GM18861 (cell line): ENCODE measurements around the gene SQOR.

Source experiments
- ATAC-seq: cut with Tn5 transposase; IDR thresholded peaks from one replicate; pipeline ENCODE4 v1.9.1; 2021; ENCODE audit not compliant: unreplicated experiment

Gene SQOR

GRCh38 chr15:45634432-45635190 lies at the start of gene SQOR:
SQOR (plus strand) TSS chr15:45635029; CDS start chr15:45658924, 23,895 bp downstream.
- ATAC-seq = peak; percentile 66

DNA sequence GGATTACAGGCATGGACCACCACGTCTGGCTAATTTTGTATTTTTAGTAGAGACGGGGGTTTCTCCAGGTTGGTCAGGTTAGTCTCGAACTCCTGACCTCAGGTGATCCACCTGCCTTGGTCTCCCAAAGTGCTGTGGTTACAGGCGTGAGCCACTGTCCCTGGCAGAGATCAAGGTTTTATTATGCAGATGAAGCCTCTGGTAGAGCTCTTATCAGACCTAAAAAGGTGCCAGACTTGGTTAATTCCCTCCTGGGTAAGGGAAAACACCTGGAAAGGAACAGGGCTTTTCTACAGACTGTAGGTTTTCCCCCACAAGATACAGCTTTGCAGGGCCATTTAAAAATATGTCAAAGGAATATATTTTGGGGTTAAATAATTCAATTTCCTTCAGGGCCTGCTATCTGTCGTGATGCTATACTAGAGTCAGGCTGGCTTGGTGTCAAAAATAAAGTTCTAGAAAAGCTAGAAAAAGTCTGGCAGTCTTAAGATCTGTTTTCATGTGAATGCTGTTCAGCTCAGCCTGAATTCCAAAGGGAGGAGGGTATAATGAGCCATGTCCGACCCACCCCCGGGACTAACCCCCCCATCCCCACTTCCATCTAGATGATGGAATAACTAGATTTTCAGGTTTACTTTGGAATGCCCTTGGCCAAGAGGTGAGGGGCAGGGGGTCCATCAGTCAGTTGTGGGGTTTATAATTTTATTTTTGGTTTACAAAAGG lies 49.6 kb upstream of the SQOR start:
- ATAC-seq = no peak

DNA sequence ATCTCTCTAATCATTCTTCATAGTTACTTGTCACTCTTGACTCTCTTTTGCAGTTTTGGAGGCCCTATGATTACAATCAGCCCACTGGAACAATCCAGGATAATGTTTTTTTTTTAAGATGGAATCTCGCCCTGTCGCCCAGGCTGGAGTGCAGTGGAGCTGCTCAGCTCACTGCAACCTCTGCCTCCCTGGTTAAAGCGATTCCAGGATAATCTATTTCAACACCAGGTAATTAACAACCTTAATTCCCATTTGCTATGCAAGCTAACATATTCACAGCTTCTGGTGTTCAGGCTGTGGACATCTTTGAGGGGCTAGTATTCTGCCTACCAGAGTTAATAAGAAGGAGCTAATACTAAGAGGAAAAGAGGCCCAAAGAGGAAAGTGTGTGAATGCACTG lies 48.7 kb upstream of the SQOR start:
- no peak for ATAC-seq

GRCh38 chr15:45586601-45587094 lies 48.2 kb upstream of the SQOR start:
- no peak for ATAC-seq

DNA sequence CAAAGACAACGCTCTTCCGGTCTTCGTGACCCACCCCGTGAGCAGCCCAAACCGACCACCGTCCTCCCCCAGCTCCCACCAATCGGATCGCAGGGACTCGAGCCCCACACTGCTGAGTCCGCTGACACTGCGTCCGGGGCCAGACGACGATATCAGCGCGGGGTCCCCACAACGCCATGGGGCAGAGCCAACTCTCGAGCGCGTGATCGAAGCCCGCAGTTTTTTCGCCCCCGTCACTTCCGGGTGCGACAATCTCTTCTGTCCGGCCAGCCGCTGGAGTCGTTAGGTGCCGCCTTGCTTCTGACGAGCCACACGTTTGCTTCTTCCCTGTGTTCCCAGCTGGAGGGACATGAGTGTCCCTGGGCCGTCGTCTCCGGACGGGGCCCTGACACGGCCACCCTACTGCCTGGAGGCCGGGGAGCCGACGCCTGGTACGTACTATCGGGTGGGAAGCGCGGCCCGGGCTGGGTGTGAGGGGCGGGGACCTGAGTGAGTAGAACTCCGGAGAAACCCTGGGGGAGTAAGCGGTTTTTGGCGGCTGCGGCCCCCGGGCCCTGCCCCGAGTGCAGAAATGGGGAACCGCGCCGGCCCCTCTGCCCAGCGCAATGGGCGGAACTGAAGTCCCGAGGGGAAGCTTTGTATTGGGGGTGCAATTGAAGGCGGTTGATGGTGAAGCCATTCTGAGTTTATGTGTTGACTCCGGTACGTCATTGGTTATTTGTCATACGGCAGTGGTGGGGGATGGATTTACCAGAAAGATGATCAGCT lies 47.5 kb upstream of the SQOR start, which contains the start of gene BLOC1S6:
TSS of gene BLOC1S6 (plus strand) at position 285 of the 768 bp plus-strand sequence. CDS start at position 350, 65 bp downstream.
- peak; percentile 74 for ATAC-seq

DNA sequence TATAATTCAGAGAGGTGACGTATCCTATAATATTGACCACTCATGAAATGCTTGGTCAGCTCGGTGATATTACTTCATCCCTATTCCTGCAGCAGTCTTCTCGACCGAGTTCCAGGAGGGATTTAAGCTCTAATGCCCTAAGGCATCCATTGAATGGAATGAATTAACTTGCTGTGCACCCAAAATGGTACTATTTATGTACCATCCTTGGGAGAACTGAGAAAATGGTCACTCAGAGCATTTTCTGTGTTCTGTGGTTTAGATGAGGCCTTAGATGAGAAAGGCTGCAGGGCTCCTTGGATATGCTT lies 47.0 kb upstream of the SQOR start:
- no peak for ATAC-seq

DNA sequence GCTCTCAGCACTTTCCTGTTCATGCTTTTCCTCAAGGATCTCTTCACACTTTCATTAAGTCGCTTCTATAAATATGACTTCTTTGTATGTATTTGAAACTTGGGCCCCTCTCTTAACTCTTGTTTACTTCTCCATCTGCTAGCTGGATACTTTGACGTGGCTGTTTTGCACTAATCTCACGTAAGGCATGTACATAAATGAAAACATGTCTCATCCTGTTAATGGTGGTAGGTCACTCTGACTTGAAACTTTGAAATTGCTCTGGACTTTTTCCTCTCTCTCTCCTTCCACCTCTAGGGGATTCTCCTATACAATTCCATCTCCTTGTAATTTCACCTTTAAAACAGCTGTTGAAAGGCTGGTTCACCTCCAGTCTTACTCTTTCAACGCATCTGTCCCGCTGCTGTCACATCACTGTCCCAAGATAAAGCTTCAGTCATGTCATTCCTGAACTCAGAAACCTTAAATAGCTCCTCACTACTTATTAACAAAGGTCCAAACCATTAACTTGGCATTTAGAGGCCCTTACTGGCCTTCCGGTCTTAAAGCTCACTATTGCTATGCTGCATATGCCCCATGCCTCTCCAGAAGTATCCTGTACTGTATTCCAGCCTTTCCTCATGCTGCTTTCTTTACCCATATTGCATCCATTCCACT lies 46.5 kb upstream of the SQOR start:
- ATAC-seq = no peak

DNA sequence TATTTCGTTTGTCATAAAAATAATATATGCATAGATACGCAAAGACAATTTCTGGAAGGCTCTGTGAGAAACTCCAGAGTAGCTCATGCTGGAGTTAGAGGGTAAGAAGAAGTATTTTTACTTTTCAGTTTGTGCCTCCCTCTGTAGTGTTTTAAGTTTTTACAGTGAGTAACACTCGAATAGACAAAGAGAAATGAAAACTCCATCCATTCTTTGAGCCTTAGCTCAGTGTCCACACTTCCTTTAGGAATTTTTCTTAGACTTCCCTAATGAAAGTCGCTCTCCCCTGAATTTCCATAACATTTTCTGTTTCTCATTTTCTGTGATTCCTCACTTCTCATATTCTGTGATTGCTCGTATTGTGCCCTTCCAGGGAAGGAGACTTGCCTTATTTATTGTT lies 45.6 kb upstream of the SQOR start:
- ATAC-seq = no peak

- ATAC-seq = no peak
Observed at GRCh38 chr15:45594319-45594718, 40.5 kb upstream of the SQOR start.

DNA sequence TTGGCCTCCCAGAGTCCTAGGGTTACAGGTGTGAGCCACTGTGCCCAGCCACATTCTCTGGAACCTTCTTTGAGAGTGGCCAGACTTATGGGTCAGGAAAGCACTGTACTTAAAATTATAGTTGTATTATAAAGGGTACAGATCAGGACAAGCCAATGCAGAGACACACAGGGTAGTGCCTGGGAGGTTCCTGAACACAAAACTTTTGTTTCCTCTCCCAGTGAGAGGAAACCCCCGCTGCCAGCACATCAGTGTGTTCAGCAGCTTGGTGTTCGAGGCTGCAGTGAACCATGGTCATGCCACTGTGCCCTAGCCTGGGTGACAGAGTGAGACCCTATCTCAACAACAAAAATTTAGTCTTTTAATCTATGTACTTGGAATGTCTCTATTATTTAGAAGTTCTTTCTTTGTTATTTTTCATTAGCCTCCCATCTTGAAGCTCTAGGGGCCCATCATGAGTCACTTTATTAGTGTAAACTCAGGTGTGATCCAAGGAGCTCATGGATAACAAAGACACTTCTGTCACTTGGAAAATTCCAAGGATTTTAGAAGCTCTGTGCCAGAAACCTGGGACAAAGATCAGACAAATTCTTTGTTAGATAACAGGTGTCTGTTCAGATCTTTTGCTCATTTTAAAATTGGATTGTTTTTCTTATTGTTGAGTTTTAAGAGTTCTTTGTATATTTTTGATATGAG lies 39.8 kb upstream of the SQOR start:
- no peak for ATAC-seq

DNA sequence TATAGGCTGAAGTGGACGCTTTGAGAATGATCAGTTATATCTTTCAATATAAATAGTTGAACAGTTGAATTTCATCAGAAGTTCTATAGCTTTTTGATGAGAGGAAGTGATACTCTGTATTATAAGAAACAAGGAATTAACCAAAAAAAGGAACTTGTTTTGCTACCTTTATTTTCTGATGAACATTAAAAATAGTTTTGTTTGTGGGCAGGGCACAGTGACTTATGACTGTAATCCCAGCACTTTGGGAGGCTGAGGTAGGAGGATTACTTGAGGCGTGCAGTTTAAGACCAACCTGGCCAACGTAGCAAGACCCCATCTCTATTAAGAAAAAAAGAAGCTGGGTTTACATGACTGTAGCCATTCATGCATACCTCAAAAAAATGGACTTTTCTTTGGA lies 30.9 kb upstream of the SQOR start:
- no peak for ATAC-seq

GRCh38 chr15:45604326-45604725 lies 30.5 kb upstream of the SQOR start:
- no peak for ATAC-seq

DNA sequence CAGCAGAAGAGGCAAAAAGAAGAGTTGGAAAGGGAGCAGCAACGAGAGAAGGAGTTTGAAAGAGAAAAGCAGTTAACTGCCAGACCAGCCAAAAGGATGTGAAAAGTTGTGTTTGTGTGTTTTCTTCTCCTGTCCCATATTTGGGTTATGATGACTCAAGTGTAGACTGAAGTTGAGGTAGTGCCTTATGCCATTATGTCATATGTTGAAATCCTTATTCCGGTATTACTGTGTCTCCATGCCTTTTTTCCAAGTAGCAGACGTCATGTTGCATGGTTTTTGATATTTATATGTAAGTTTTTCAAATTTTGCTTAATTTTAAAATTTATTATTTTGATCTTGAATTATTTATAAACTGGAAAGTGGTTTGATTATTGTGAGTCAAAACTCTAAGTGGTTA lies 28.4 kb upstream of the SQOR start:
- ATAC-seq = no peak

- ATAC-seq = no peak
Observed at GRCh38 chr15:45606841-45607240, 28.0 kb upstream of the SQOR start.

GRCh38 chr15:45611305-45611704 lies 23.5 kb upstream of the SQOR start:
- no peak for ATAC-seq

DNA sequence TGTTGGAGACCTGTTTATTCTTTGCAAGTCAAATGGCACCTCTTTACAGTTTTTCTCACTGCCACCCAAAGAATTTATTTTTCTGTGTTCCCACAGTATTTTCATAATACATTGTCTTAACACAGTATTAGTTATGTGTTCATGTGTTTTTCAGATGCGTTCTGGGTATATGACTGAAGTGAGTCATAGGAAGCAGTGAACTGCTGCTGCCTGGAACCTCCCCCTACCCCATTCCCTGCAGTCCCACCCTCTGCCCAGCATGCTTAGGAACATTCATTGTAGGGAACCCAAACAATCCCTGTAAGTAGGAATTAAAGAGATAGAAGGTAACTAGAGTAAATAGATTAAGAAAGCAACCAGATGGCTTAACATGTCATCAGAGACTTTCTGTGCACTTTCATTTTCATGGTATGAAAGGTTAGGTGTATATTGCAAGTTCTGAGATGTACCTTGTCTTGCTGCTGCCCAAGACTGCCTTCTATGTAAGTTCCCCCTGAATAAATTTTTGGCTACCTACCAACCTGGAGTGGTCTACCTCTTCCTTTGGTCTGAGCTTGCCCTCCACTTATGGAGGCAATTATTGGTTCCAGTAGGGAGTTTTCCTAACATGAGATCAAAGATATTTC lies 21.9 kb upstream of the SQOR start:
- no peak for ATAC-seq

DNA sequence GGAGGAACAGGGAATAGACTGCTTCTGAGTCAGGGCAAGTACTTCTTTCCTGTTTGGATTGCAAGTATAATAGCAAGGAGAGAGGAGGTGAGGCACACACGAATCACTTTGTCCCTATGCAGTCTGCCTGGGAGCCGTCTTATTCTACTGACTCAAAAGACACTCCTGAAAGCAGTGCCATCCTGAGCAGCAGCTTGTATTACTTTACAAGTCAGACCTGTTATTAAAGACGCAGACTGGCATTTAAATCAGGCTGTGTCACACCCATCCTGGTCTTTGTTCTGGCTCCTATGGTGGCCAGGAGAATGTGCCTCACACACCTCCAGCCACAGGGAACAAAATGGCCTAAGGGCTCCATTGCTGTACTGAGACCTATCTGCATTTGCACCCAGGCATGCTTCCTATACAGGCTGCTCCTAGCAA lies 17.9 kb upstream of the SQOR start:
- ATAC-seq = no peak

GRCh38 chr15:45618813-45619212 lies 16.0 kb upstream of the SQOR start:
- no peak for ATAC-seq

GRCh38 chr15:45628136-45628535 lies 6.7 kb upstream of the SQOR start:
- ATAC-seq = no peak
